Keratinocyte (primary cell): ENCODE data around the gene GJB6. TPM values are rescaled to one million over a fixed set of nuclear protein-coding genes. Genes with fewer than 3 reads are reported as not detected.

ENCODE experiments used
- DNase-seq: peaks from one replicate; pipeline ENCODE4 v3.0.0-alpha.2; 2011; ENCODE audit warnings: low read depth, missing footprints, low spot score
- FAIRE-seq: peaks from 2 replicates; lab custom pipeline; 2011; peaks lifted over from hg19 to GRCh38; lab: Jason Lieb, UNC
- H2AFZ ChIP-seq: 2 replicates; pipeline ENCODE4 v1.6.0; 2012; ENCODE audit warnings: low read length, control low read depth, inconsistent platforms; ENCODE audit not compliant: control insufficient read depth
- H3K27ac ChIP-seq: 2 replicates; pipeline ENCODE4 v1.5.1; 2011; ENCODE audit warnings: low read length; ENCODE audit not compliant: control insufficient read depth, insufficient read depth
- H3K27me3 ChIP-seq: 3 replicates; pipeline ENCODE4 v1.6.0; 2011; ENCODE audit warnings: low read length; ENCODE audit not compliant: control insufficient read depth, insufficient read depth; ENCODE audit errors: extremely low read depth
- H3K36me3 ChIP-seq, 2 experiments: 2 replicates in 1 of 2; 3 replicates in 1 of 2; pipeline ENCODE4 v1.5.1; 2011; ENCODE audit warnings: low read length in 2 of 2, mild to moderate bottlenecking in 1 of 2; ENCODE audit not compliant: control insufficient read depth in 2 of 2, insufficient read depth in 2 of 2; ENCODE audit errors: extremely low read depth in 1 of 2
- H3K4me1 ChIP-seq: 3 replicates; pipeline ENCODE4 v1.5.1; 2011; ENCODE audit warnings: low read length; ENCODE audit not compliant: control insufficient read depth, insufficient read depth; ENCODE audit errors: extremely low read depth
- H3K4me2 ChIP-seq: 3 replicates; pipeline ENCODE4 v1.6.0; 2011; ENCODE audit warnings: low read depth, low read length; ENCODE audit not compliant: control insufficient read depth, insufficient read depth; ENCODE audit errors: extremely low read depth
- H3K4me3 ChIP-seq, 3 experiments: fragments of 200-600 bp in 1 of 3; sonication (generic) in 1 of 3; 2 replicates in 2 of 3; 3 replicates in 1 of 3; pipeline ENCODE4 v1.5.1; 2011 to 2016; ENCODE audit warnings: low read length in 3 of 3, mild to moderate bottlenecking in 3 of 3, control low read depth in 2 of 3, inconsistent platforms in 1 of 3, low read depth in 1 of 3, mixed read lengths in 1 of 3, mixed run types in 1 of 3, moderate library complexity in 1 of 3; ENCODE audit not compliant: control insufficient read depth in 2 of 3, insufficient read depth in 2 of 3; ENCODE audit errors: extremely low read depth in 1 of 3
- H3K79me2 ChIP-seq: 2 replicates; pipeline ENCODE4 v1.6.0; 2012; ENCODE audit warnings: low read length; ENCODE audit not compliant: control insufficient read depth, insufficient read depth
- H3K9ac ChIP-seq: 3 replicates; pipeline ENCODE4 v1.6.0; 2011; ENCODE audit warnings: low read length; ENCODE audit not compliant: control insufficient read depth, insufficient read depth; ENCODE audit errors: extremely low read depth
- H3K9me1 ChIP-seq: 3 replicates; pipeline ENCODE4 v1.6.0; 2011; ENCODE audit warnings: low read length; ENCODE audit not compliant: control insufficient read depth, insufficient read depth; ENCODE audit errors: extremely low read depth
- H3K9me3 ChIP-seq: 2 replicates; pipeline ENCODE4 v1.5.1; 2012; ENCODE audit warnings: low read depth, low read length; ENCODE audit not compliant: control insufficient read depth
- H4K20me1 ChIP-seq: 3 replicates; pipeline ENCODE4 v1.6.0; 2011; ENCODE audit warnings: low read length; ENCODE audit not compliant: control insufficient read depth, insufficient read depth; ENCODE audit errors: extremely low read depth
- EZH2 ChIP-seq: IDR thresholded peaks from one replicate; pipeline ENCODE4 v1.6.1; 2012; ENCODE audit warnings: inconsistent platforms, mild to moderate bottlenecking, low read length, moderate library complexity
- dilution Hi-C: fragments of 300-500 bp; cut with MboI; formaldehyde crosslinking; loops from one replicate; pipeline ENCODE4 v1.7.0; 2020; ENCODE audit warnings: low sequenced_read_pairs; ENCODE audit not compliant: extremely low pct_ligation_motif_present
- polyA plus RNA-seq, 5 experiments: library from polyadenylated mRNA; depleted of rRNA in 3 of 5; stranded (reverse) in 3 of 5; stranded (forward) in 1 of 5; unstranded in 1 of 5; fragments of >200 nt; gene quantifications; 1 replicate in 1 of 5; 2 replicates in 3 of 5; 3 replicates in 1 of 5; pipeline versions ENCODE4 v1.2.1 to v1.2.3, GENCODE V29; 2011 to 2012; ENCODE audit warnings: missing spikeins in 2 of 5, low read depth in 1 of 5, low replicate concordance in 1 of 5
- TF ChIP-seq, protein P1 (sequence below), 3 experiments: IDR thresholded peaks in 1 of 3; conservative IDR thresholded peaks in 1 of 3; optimal IDR thresholded peaks in 1 of 3; 2 replicates in 2 of 3; 3 replicates in 1 of 3; pipeline versions ENCODE3 to v1.5.1; 2011; ENCODE audit warnings: low read length in 3 of 3, mild to moderate bottlenecking in 3 of 3, moderate library complexity in 2 of 3, control low read depth in 1 of 3, inconsistent platforms in 1 of 3; ENCODE audit not compliant: insufficient read depth in 2 of 3; ENCODE audit errors: extremely low read depth in 1 of 3

GJB6 gene
- polyA plus RNA-seq, 1 donor (not counting 4 experiments of a cell fraction or from before 2014, with no cell fraction given): 11.2 TPM

DNA sequence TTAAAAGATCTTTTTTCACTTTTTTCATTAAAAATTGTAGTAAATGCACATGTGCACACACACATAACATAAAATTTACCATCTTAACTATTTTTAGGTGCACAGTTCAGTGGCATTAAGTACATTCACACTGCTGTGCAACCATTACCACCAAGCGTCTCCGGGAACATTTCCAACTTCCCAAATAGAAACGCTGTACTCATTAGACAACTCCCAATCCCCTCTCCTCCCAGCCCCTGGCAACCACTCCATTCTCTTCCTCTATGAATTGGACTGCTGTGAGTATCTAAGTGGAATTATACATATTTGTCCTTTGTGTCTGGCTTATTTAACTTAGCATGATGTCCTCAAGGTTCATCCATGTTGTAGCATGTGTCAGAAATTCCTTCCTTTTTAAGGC lies 50.9 kb downstream of the GJB6 start:
- no peaks in the 10 kb centered on the region for H3K9me3 ChIP-seq
- no peak overlapping the region for H3K9ac ChIP-seq
- peaks cover 3% of the 10 kb centered on the region for H3K27me3 ChIP-seq
- H3K4me1 ChIP-seq: peaks cover 3% of the 10 kb centered on the region
- H3K79me2 ChIP-seq: no peaks in the 10 kb centered on the region
- FAIRE-seq (peak; percentile 44), DNase-seq (no peak)
- H3K27ac ChIP-seq: no peak overlapping the region
- no peaks in the 10 kb centered on the region for H3K36me3 ChIP-seq
- no peak overlapping the region for H3K4me2 ChIP-seq
- TF ChIP-seq, protein P1, sequence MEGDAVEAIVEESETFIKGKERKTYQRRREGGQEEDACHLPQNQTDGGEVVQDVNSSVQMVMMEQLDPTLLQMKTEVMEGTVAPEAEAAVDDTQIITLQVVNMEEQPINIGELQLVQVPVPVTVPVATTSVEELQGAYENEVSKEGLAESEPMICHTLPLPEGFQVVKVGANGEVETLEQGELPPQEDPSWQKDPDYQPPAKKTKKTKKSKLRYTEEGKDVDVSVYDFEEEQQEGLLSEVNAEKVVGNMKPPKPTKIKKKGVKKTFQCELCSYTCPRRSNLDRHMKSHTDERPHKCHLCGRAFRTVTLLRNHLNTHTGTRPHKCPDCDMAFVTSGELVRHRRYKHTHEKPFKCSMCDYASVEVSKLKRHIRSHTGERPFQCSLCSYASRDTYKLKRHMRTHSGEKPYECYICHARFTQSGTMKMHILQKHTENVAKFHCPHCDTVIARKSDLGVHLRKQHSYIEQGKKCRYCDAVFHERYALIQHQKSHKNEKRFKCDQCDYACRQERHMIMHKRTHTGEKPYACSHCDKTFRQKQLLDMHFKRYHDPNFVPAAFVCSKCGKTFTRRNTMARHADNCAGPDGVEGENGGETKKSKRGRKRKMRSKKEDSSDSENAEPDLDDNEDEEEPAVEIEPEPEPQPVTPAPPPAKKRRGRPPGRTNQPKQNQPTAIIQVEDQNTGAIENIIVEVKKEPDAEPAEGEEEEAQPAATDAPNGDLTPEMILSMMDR (optimal IDR thresholded peaks at IDR 0.05 in 1 of 3, IDR thresholded peaks at IDR 0.05 in 1 of 3, conservative IDR thresholded peaks at IDR 0.05 in 1 of 3; ENCODE audit: extremely low read depth in 1 of 3, insufficient read depth in 2 of 3, low read length in 3 of 3): no peak
- TF ChIP-seq EZH2: no peak
- no peaks in the 10 kb centered on the region for H4K20me1 ChIP-seq
- dilution Hi-C loops: loop anchor here (25.0 kb wide), 2 partner anchors 206 to 306 kb away; no protein-coding TSS in a partner anchor
- no peak overlapping the region for H2AFZ ChIP-seq
- no peak overlapping the region for H3K4me3 ChIP-seq
- H3K9me1 ChIP-seq: no peaks in the 10 kb centered on the region

- H2AFZ ChIP-seq: no peak overlapping the region
- FAIRE-seq (no peak), DNase-seq (no peak)
- no peak for TF ChIP-seq EZH2
- TF ChIP-seq, protein P1 (optimal IDR thresholded peaks at IDR 0.05 in 1 of 3, IDR thresholded peaks at IDR 0.05 in 1 of 3, conservative IDR thresholded peaks at IDR 0.05 in 1 of 3; ENCODE audit: extremely low read depth in 1 of 3, insufficient read depth in 2 of 3, low read length in 3 of 3): no peak
- no peaks in the 10 kb centered on the region for H3K79me2 ChIP-seq
- H3K9ac ChIP-seq: no peak overlapping the region
- peaks cover 3% of the 10 kb centered on the region for H3K27me3 ChIP-seq
- no peaks in the 10 kb centered on the region for H4K20me1 ChIP-seq
- no peaks in the 10 kb centered on the region for H3K9me1 ChIP-seq
- peaks cover 20% of the 10 kb centered on the region for H3K4me1 ChIP-seq
- no peak overlapping the region for H3K4me3 ChIP-seq
- no peaks in the 10 kb centered on the region for H3K36me3 ChIP-seq
- H3K4me2 ChIP-seq: no peak overlapping the region
- H3K9me3 ChIP-seq: no peaks in the 10 kb centered on the region
- dilution Hi-C loops: loop anchor here (25.0 kb wide), 2 partner anchors 209 to 309 kb away; no protein-coding TSS in a partner anchor
- H3K27ac ChIP-seq: no peak overlapping the region
These were observed 54.0 kb downstream of the GJB6 start for GRCh38 chr13:20178156-20178555.
